H1 (cell line): ENCODE measurements around the gene SSNA1. TPM values are rescaled to one million over a fixed set of nuclear protein-coding genes. Genes with fewer than 3 reads are reported as not detected.

ENCODE experiments used
- CTCF ChIA-PET: fragments of 300-600 bp; sonication (Branson Sonifier 250); formaldehyde crosslinking; loops from one replicate; lab custom pipeline; 2021; ENCODE audit not compliant: partially characterized antibody; lab: Charles Lee
- POLR2A ChIA-PET: fragments of 300-600 bp; sonication (Branson Sonifier 250); formaldehyde crosslinking; loops from one replicate; lab custom pipeline; 2021; ENCODE audit warnings: inconsistent platforms; ENCODE audit not compliant: partially characterized antibody; lab: Charles Lee
- DNase-seq, 2 experiments: peaks; one replicate each; pipeline versions ENCODE4 v3.0.0 to v3.0.0-alpha.2; 2010 to 2022; ENCODE audit warnings: low spot score in 2 of 2, low read depth in 1 of 2, mixed read lengths in 1 of 2
- FAIRE-seq: peaks from 2 replicates; lab custom pipeline; 2011; peaks lifted over from hg19 to GRCh38; lab: Jason Lieb, UNC
- H2AFZ ChIP-seq: 2 replicates; pipeline ENCODE4 v1.8.1; 2012; ENCODE audit warnings: low read length, inconsistent platforms
- H2AK5ac ChIP-seq: 2 replicates; pipeline ENCODE4 v1.6.1; 2013; ENCODE audit warnings: low read depth, low read length
- H2BK120ac ChIP-seq: replicated peaks from 2 replicates; pipeline ENCODE3; 2013; ENCODE audit warnings: low read depth, low read length, inconsistent platforms
- H2BK12ac ChIP-seq: 2 replicates; pipeline ENCODE4 v1.6.1; 2013; ENCODE audit warnings: low read depth, low read length
- H2BK15ac ChIP-seq: 2 replicates; pipeline ENCODE4 v1.6.1; 2013; ENCODE audit warnings: low read length
- H2BK20ac ChIP-seq: 2 replicates; pipeline ENCODE4 v1.6.1; 2013; ENCODE audit warnings: low read length
- H2BK5ac ChIP-seq: 2 replicates; pipeline ENCODE4 v1.6.1; 2013; ENCODE audit warnings: low read depth, low read length
- H3K14ac ChIP-seq: 2 replicates; pipeline ENCODE4 v1.6.1; 2013; ENCODE audit warnings: inconsistent platforms; ENCODE audit not compliant: insufficient read length
- H3K18ac ChIP-seq: 2 replicates; pipeline ENCODE4 v1.6.1; 2013; ENCODE audit warnings: low read length; ENCODE audit errors: extremely low read depth
- H3K23ac ChIP-seq: 2 replicates; pipeline ENCODE4 v1.6.1; 2013; ENCODE audit warnings: inconsistent platforms; ENCODE audit not compliant: insufficient read length
- H3K23me2 ChIP-seq: 2 replicates; pipeline ENCODE4 v1.6.1; 2013; ENCODE audit warnings: low read depth, low read length
- H3K27ac ChIP-seq: 2 replicates; pipeline ENCODE4 v1.6.1; 2011; ENCODE audit warnings: low read depth, low read length, inconsistent platforms
- H3K27me3 ChIP-seq, 4 experiments: replicated peaks in 1 of 4; 1 replicate in 1 of 4; 2 replicates in 3 of 4; pipeline versions ENCODE4 v1.6.1 to v1.8.1; 2011 to 2013; ENCODE audit warnings: low read length in 3 of 4, mild to moderate bottlenecking in 3 of 4, inconsistent platforms in 2 of 4, mixed read lengths in 2 of 4, moderate library complexity in 1 of 4; ENCODE audit not compliant: control insufficient read depth in 3 of 4, insufficient read depth in 3 of 4; ENCODE audit errors: extremely low read depth in 1 of 4
- H3K36me3 ChIP-seq, 4 experiments: 2 replicates each; pipeline versions ENCODE4 v1.6.1 to v1.8.1; 2011 to 2013; ENCODE audit warnings: mild to moderate bottlenecking in 4 of 4, low read length in 3 of 4, moderate library complexity in 2 of 4, control low read depth in 1 of 4, inconsistent platforms in 1 of 4; ENCODE audit not compliant: insufficient read depth in 4 of 4, control insufficient read depth in 2 of 4
- H3K4ac ChIP-seq: replicated peaks from 2 replicates; pipeline ENCODE3; 2013; ENCODE audit warnings: low read length, low read depth, mixed read lengths, inconsistent platforms; ENCODE audit not compliant: insufficient read length
- H3K4me1 ChIP-seq, 4 experiments: replicated peaks in 1 of 4; 1 replicate in 1 of 4; 2 replicates in 3 of 4; pipeline versions ENCODE4 v1.6.1 to v1.8.1; 2011 to 2013; ENCODE audit warnings: low read length in 3 of 4, inconsistent platforms in 2 of 4, mixed read lengths in 1 of 4; ENCODE audit not compliant: insufficient read depth in 4 of 4, control insufficient read depth in 3 of 4
- H3K4me2 ChIP-seq, 2 experiments: 2 replicates each; pipeline versions ENCODE4 v1.6.1 to v1.8.1; 2011 to 2013; ENCODE audit warnings: low read depth in 2 of 2, low read length in 2 of 2, control low read depth in 1 of 2, inconsistent platforms in 1 of 2, mild to moderate bottlenecking in 1 of 2; ENCODE audit not compliant: insufficient read depth in 1 of 2
- H3K4me3 ChIP-seq, 4 experiments: fragments of 200-600, 300-600 bp in 1 of 4; sonication (generic), shearing (Covaris generic), sonication (Bioruptor Twin) in 1 of 4; 2 replicates each; pipeline versions ENCODE4 v1.5.1 to v1.8.1; 2011 to 2016; ENCODE audit warnings: low read length in 4 of 4, low read depth in 3 of 4, control low read depth in 2 of 4, inconsistent platforms in 2 of 4, mild to moderate bottlenecking in 2 of 4, mixed read lengths in 1 of 4, moderate library complexity in 1 of 4; ENCODE audit not compliant: insufficient read depth in 2 of 4; ENCODE audit errors: extremely low read depth in 1 of 4
- H3K56ac ChIP-seq: replicated peaks from 2 replicates; pipeline ENCODE3; 2013; ENCODE audit warnings: low read depth, mild to moderate bottlenecking, mixed read lengths, low read length, inconsistent platforms; ENCODE audit not compliant: insufficient read length
- H3K79me1 ChIP-seq: 2 replicates; pipeline ENCODE4 v1.6.1; 2013; ENCODE audit warnings: low read depth, low read length, control low read depth
- H3K79me2 ChIP-seq, 2 experiments: 2 replicates each; pipeline versions ENCODE4 v1.6.1 to v1.8.1; 2012 to 2013; ENCODE audit warnings: low read length in 2 of 2, mild to moderate bottlenecking in 2 of 2, inconsistent platforms in 1 of 2; ENCODE audit not compliant: insufficient read depth in 2 of 2, control insufficient read depth in 1 of 2
- H3K9ac ChIP-seq, 4 experiments: replicated peaks in 1 of 4; 1 replicate in 1 of 4; 2 replicates in 3 of 4; pipeline versions ENCODE4 v1.6.1 to v1.8.1; 2011 to 2013; ENCODE audit warnings: low read depth in 3 of 4, low read length in 3 of 4, control low read depth in 2 of 4, mild to moderate bottlenecking in 2 of 4, moderate library complexity in 2 of 4, inconsistent platforms in 1 of 4; ENCODE audit errors: extremely low read depth in 1 of 4
- H3K9me3 ChIP-seq, 2 experiments: 2 replicates each; pipeline versions ENCODE4 v1.6.1 to v1.8.1; 2012 to 2013; ENCODE audit warnings: mild to moderate bottlenecking in 2 of 2, moderate library complexity in 2 of 2, control low read depth in 1 of 2, inconsistent platforms in 1 of 2, low read depth in 1 of 2, low read length in 1 of 2, mixed read lengths in 1 of 2; ENCODE audit not compliant: insufficient read depth in 2 of 2
- H4K20me1 ChIP-seq, 2 experiments: replicated peaks in 1 of 2; 2 replicates each; pipeline versions ENCODE3 to v1.8.1; 2011 to 2013; ENCODE audit warnings: inconsistent platforms in 2 of 2, low read length in 2 of 2, mild to moderate bottlenecking in 1 of 2; ENCODE audit not compliant: insufficient read depth in 2 of 2, control insufficient read depth in 1 of 2
- H4K5ac ChIP-seq: 2 replicates; pipeline ENCODE4 v1.6.1; 2013; ENCODE audit warnings: low read length, low read depth, mixed read lengths, inconsistent platforms; ENCODE audit not compliant: insufficient read length
- H4K8ac ChIP-seq: 2 replicates; pipeline ENCODE4 v1.8.0; 2013; ENCODE audit warnings: mild to moderate bottlenecking, moderate library complexity, low read length, inconsistent platforms; ENCODE audit not compliant: insufficient read depth; ENCODE audit errors: extremely low read depth
- H4K91ac ChIP-seq: replicated peaks from 2 replicates; pipeline ENCODE3; 2013; ENCODE audit warnings: low read length, mixed read lengths, inconsistent platforms; ENCODE audit not compliant: insufficient read length
- RNF2 ChIP-seq: fragments of 200-900, 300-1000 bp; sonication (generic); IDR thresholded peaks from 2 replicates; pipeline ENCODE4 v1.7.1; 2016; ENCODE audit warnings: borderline replicate concordance, low read depth, mild to moderate bottlenecking, antibody characterized with exemption, low read length; ENCODE audit not compliant: poor library complexity, severe bottlenecking; ENCODE audit errors: missing control alignments
- WGBS, 2 experiments: shearing (Covaris generic) in 1 of 2; methylation state at CpG; one replicate each; pipeline versions ENCODE4 v1.1.6 to v1.1.7; 2013 to 2015; ENCODE audit warnings: low lambda C conversion rate in 2 of 2, mixed read lengths in 2 of 2, inconsistent platforms in 1 of 2, low coverage in 1 of 2, missing lambda C conversion rate in 1 of 2; ENCODE audit not compliant: insufficient replicate concordance in 2 of 2, insufficient coverage in 1 of 2, insufficient read length in 1 of 2; ENCODE audit errors: extremely low coverage in 1 of 2, missing lambda C conversion rate in 1 of 2; 5-methylcytosine and 5-hydroxymethylcytosine counted together
- polyA plus RNA-seq, 7 experiments: library from polyadenylated mRNA; depleted of rRNA in 3 of 7; stranded (reverse) in 5 of 7; unstranded in 2 of 7; fragments of >200 nt in 5 of 7; fragments of 200-250 nt in 2 of 7; gene quantifications; 1 replicate in 5 of 7; 2 replicates in 1 of 7; 4 replicates in 1 of 7; pipeline versions ENCODE4 v1.2.1 to v1.2.3, GENCODE V29; 2011 to 2013; ENCODE audit warnings: missing spikeins in 2 of 7, mixed read lengths in 2 of 7
- total RNA-seq: library from RNA; stranded (reverse); fragmentation: NEBNext Ultra II Directional; extraction: Animal tissue kit (Norgen Biotek cat#: 25700); gene quantifications from 2 replicates; pipeline ENCODE4 v1.2.1, GENCODE V29; 2021
- TF ChIP-seq, protein P1 (sequence below): IDR thresholded peaks from 2 replicates; pipeline ENCODE4 v1.6.1; 2012; ENCODE audit warnings: low read length, inconsistent platforms
- TF ChIP-seq, protein P2 (sequence below): IDR thresholded peaks from 2 replicates; pipeline ENCODE4 v1.6.1; 2011; ENCODE audit warnings: low read length, improper control_type of control experiment

The SSNA1 gene
- total and polyA plus RNA-seq, 2 of the 8 experiments (the other 6 are each of a cell fraction or from before 2014, with no cell fraction given), result 87.3 to 157 TPM

DNA sequence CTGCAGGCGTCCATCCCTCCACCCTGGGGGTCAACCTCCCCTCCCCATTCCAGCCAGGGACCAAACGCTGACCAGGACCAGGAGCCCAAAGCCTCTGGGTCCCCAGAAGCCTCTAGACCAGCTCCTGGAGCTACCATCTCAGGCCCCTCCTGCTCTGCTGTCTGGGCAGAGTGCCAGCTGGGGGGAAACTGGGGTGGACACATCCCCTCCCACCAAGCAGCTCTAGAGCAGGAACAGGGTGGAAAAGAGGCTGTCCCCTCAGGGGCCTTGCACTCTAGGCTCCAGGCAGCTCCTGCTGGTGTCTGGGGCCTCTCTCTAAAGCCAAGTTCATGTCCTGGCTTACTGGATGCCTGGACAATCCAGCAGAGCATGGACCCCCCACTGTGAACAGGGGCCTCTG, 4.4 kb downstream of the SSNA1 start:
- Histone ChIP-seq H2BK15ac (no peak overlapping the region), H2BK20ac (no peak overlapping the region), H3K4ac (no peak overlapping the region), H3K4me2 (no peak overlapping the region), H3K4me1 (peaks cover 0 to 25% (median 8%) of the 10 kb centered on the region in 4 experiments; a peak in 6 of 7 replicates), H2AFZ (no peak overlapping the region), H4K8ac (peak overlapping the region; percentile 46; the same call in 1 of the 2 replicates), H3K36me3 (peaks cover 0 to 4% (median 1%) of the 10 kb centered on the region in 4 experiments; a peak in 2 of 8 replicates), H2AK5ac (no peak overlapping the region), H2BK12ac (no peak overlapping the region), H3K79me2 (peaks cover 0 to 23% of the 10 kb centered on the region in 2 experiments; a peak in 1 of 4 replicates), H3K9ac (no peak overlapping the region), H3K14ac (no peak overlapping the region), H4K5ac (no peak overlapping the region), H3K27ac (no peak overlapping the region), H2BK5ac (no peak overlapping the region), H2BK120ac (no peak overlapping the region), H4K20me1 (peaks cover 15 to 30% of the 10 kb centered on the region in 2 experiments), H3K56ac (no peak overlapping the region), H3K23me2 (peaks cover 3% of the 10 kb centered on the region; the same call in 1 of the 2 replicates), H3K79me1 (peaks cover 12% of the 10 kb centered on the region), H3K9me3 (no peaks in the 10 kb centered on the region), H3K23ac (no peak overlapping the region), H3K18ac (no peak overlapping the region), H3K4me3 (no peak overlapping the region), H3K27me3 (no peaks in the 10 kb centered on the region), H4K91ac (no peak overlapping the region)
- DNase-seq (no peak), FAIRE-seq (no peak)
- 79% methylated on average over 2 of the region's 2 CpGs; no CpG with 5 or more reads in 1 of the 2 experiments for WGBS, 2 experiments
- TF ChIP-seq, protein P1, sequence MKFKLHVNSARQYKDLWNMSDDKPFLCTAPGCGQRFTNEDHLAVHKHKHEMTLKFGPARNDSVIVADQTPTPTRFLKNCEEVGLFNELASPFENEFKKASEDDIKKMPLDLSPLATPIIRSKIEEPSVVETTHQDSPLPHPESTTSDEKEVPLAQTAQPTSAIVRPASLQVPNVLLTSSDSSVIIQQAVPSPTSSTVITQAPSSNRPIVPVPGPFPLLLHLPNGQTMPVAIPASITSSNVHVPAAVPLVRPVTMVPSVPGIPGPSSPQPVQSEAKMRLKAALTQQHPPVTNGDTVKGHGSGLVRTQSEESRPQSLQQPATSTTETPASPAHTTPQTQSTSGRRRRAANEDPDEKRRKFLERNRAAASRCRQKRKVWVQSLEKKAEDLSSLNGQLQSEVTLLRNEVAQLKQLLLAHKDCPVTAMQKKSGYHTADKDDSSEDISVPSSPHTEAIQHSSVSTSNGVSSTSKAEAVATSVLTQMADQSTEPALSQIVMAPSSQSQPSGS, result no peak
- TF ChIP-seq, protein P2, sequence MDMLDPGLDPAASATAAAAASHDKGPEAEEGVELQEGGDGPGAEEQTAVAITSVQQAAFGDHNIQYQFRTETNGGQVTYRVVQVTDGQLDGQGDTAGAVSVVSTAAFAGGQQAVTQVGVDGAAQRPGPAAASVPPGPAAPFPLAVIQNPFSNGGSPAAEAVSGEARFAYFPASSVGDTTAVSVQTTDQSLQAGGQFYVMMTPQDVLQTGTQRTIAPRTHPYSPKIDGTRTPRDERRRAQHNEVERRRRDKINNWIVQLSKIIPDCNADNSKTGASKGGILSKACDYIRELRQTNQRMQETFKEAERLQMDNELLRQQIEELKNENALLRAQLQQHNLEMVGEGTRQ, result no peak
- no peak for TF ChIP-seq RNF2
- CTCF ChIA-PET, result interaction anchor here (1.1 to 14.0 kb wide), 5 partner anchors 15 to 62 kb away, joined by 3 to 204 read pairs (median 4); partner anchors contain the start of genes CYSRT1, LRRC26, RNF208 and RNF224
- POLR2A ChIA-PET, result interaction anchor here (0.6 to 11.0 kb wide), 7 partner anchors 9 to 67 kb away, joined by 3 to 107 read pairs (median 3); partner anchors contain the start of genes NDOR1, RNF224, TMEM203 and TUBB4B
